ENCODE measurements around the gene CDC25C. TPM values are rescaled to one million over a fixed set of nuclear protein-coding genes. Genes with fewer than 3 reads are reported as not detected.

CDC25C gene
- polyA plus RNA-seq, 6 donors from 2014 or later = 0.48 TPM; not detected in 5

GRCh38 chr5:138353560-138354080, 22.0 kb upstream of the CDC25C start:
- Mint-ChIP-seq H3K4me1 (peaks cover 41 to 60% (median 49%) of the 10 kb centered on the region in 3 donors), H3K9me3 (peaks cover 0 to 7% (median 4%) of the 10 kb centered on the region in 7 donors), H3K27me3 (no peaks in the 10 kb centered on the region), H3K4me3 (peak overlapping the region; percentile 92 to 99 (median 94)), H3K27ac (peak overlapping the region; percentile 91 to 97 (median 94)), H3K36me3 (peaks cover 5% of the 10 kb centered on the region in 2 donors)
- ATAC-seq (ENCODE audit: low read depth in 2 of 2) = no peak
- DNase-seq = no peak

GRCh38 chr5:138352722-138353559, 21.3 kb upstream of the CDC25C start:
- DNase-seq (peak; percentile 76), ATAC-seq (ENCODE audit: low read depth in 2 of 2) (peak; percentile 60 to 64)
- Mint-ChIP-seq H3K36me3 (peaks cover 5 to 7% of the 10 kb centered on the region in 2 donors), H3K9me3 (peaks cover 0 to 7% (median 4%) of the 10 kb centered on the region in 7 donors), H3K4me3 (peak overlapping the region; percentile 92 to 99 (median 94)), H3K27ac (peak overlapping the region; percentile 91 to 97 (median 94)), H3K27me3 (no peaks in the 10 kb centered on the region), H3K4me1 (peaks cover 41 to 59% (median 51%) of the 10 kb centered on the region in 3 donors)

GRCh38 chr5:138352071-138352721, 20.6 kb upstream of the CDC25C start, which contains the start of gene KDM3B:
Gene KDM3B, plus strand, starts transcription at chr5:138352685. Its CDS starts 111 bp downstream, at chr5:138352796.
- Mint-ChIP-seq H3K36me3 (peaks cover 5 to 12% of the 10 kb centered on the region in 2 donors), H3K9me3 (peaks cover 0 to 7% (median 4%) of the 10 kb centered on the region in 7 donors), H3K27ac (peak within 1 kb of the TSS; percentile 91 to 97 (median 96)), H3K27me3 (no peaks in the 10 kb centered on the region), H3K4me1 (peaks cover 44 to 58% (median 51%) of the 10 kb centered on the region in 3 donors), H3K4me3 (peak within 1 kb of the TSS; percentile 92 to 99 (median 94))
- peak; percentile 96 for DNase-seq
- peak; percentile 68 to 74 for ATAC-seq (ENCODE audit: low read depth in 2 of 2)

- peak overlapping the region; percentile 80 to 91 (median 86) for H3K4me3 Mint-ChIP-seq
- peak overlapping the region in 3 of 6 donors; percentile 76 to 89 (median 82) for H3K27ac Mint-ChIP-seq
- H3K36me3 Mint-ChIP-seq = peaks cover 5 to 12% of the 10 kb centered on the region in 2 donors
- H3K4me1 Mint-ChIP-seq = peaks cover 44 to 52% (median 46%) of the 10 kb centered on the region in 3 donors
- H3K27me3 Mint-ChIP-seq = no peaks in the 10 kb centered on the region
- H3K9me3 Mint-ChIP-seq = peaks cover 0 to 7% (median 4%) of the 10 kb centered on the region in 7 donors
- ATAC-seq (ENCODE audit: low read depth in 2 of 2) (no peak), DNase-seq (no peak)
Measured at GRCh38 chr5:138351517-138351916, 19.9 kb upstream of the CDC25C start.

GRCh38 chr5:138351056-138351455, 19.5 kb upstream of the CDC25C start:
- Mint-ChIP-seq H3K4me3 (peak overlapping the region in 1 of 8 donors; percentile 86), H3K4me1 (peaks cover 42 to 48% (median 44%) of the 10 kb centered on the region in 3 donors), H3K36me3 (peaks cover 5 to 14% of the 10 kb centered on the region in 2 donors), H3K27me3 (no peaks in the 10 kb centered on the region), H3K27ac (no peak overlapping the region), H3K9me3 (peaks cover 0 to 7% (median 4%) of the 10 kb centered on the region in 7 donors)
- ATAC-seq (ENCODE audit: low read depth in 2 of 2) (no peak), DNase-seq (no peak)

GRCh38 chr5:138350563-138350890, 18.9 kb upstream of the CDC25C start:
- Mint-ChIP-seq H3K4me3 (peak overlapping the region in 5 of 8 donors; percentile 39 to 86 (median 59)), H3K4me1 (peaks cover 37 to 42% (median 40%) of the 10 kb centered on the region in 3 donors)

GRCh38 chr5:138349852-138350562, 18.4 kb upstream of the CDC25C start:
- peak overlapping the region in 4 of 6 donors; percentile 11 to 81 (median 36) for H3K27ac Mint-ChIP-seq
- H3K4me3 Mint-ChIP-seq = peak overlapping the region in 4 of 8 donors; percentile 32 to 86 (median 62)
- H3K36me3 Mint-ChIP-seq = peaks cover 9 to 20% of the 10 kb centered on the region in 2 donors
- no peak for ATAC-seq (ENCODE audit: low read depth in 2 of 2)
- H3K27me3 Mint-ChIP-seq = no peaks in the 10 kb centered on the region
- H3K4me1 Mint-ChIP-seq = peaks cover 31 to 37% (median 34%) of the 10 kb centered on the region in 3 donors
- peaks cover 0 to 7% (median 4%) of the 10 kb centered on the region in 7 donors for H3K9me3 Mint-ChIP-seq
- DNase-seq = no peak

More at GRCh38 chr5:138350563-138350890, 18.9 kb upstream of the CDC25C start:
- H3K36me3 Mint-ChIP-seq = peaks cover 10 to 19% of the 10 kb centered on the region in 2 donors
- H3K9me3 Mint-ChIP-seq = peaks cover 0 to 7% (median 4%) of the 10 kb centered on the region in 7 donors
- no peaks in the 10 kb centered on the region for H3K27me3 Mint-ChIP-seq
- no peak for ATAC-seq (ENCODE audit: low read depth in 2 of 2)
- DNase-seq = no peak
- H3K27ac Mint-ChIP-seq = peak overlapping the region in 4 of 6 donors; percentile 11 to 84 (median 46)

GRCh38 chr5:138346889-138347288, 15.3 kb upstream of the CDC25C start:
- Mint-ChIP-seq H3K4me3 (no peak overlapping the region), H3K36me3 (peaks cover 5 to 15% of the 10 kb centered on the region in 2 donors), H3K27ac (peak overlapping the region in 1 of 6 donors; percentile 83), H3K27me3 (no peaks in the 10 kb centered on the region), H3K4me1 (peaks cover 14 to 18% (median 16%) of the 10 kb centered on the region in 3 donors), H3K9me3 (peaks cover 0 to 3% (median 2%) of the 10 kb centered on the region in 7 donors)
- ATAC-seq (ENCODE audit: low read depth in 2 of 2) = no peak
- DNase-seq = no peak

- Mint-ChIP-seq H3K27ac (peak overlapping the region in 2 of 6 donors; percentile 4 to 37), H3K9me3 (no peaks in the 10 kb centered on the region), H3K27me3 (no peaks in the 10 kb centered on the region), H3K4me3 (no peak overlapping the region), H3K4me1 (peaks cover 19 to 21% (median 19%) of the 10 kb centered on the region in 3 donors), H3K36me3 (peaks cover 14 to 15% of the 10 kb centered on the region in 2 donors)
- ATAC-seq (ENCODE audit: low read depth in 2 of 2) = no peak
- DNase-seq = no peak
Measured at GRCh38 chr5:138344887-138345622, 13.5 kb upstream of the CDC25C start.

GRCh38 chr5:138340008-138340407, 8.4 kb upstream of the CDC25C start:
- DNase-seq (no peak), ATAC-seq (ENCODE audit: low read depth in 2 of 2) (no peak)
- H3K36me3 Mint-ChIP-seq = peaks cover 0 to 9% of the 10 kb centered on the region in 2 donors
- peak overlapping the region in 3 of 6 donors; percentile 84 to 100 (median 99) for H3K27ac Mint-ChIP-seq
- no peaks in the 10 kb centered on the region for H3K27me3 Mint-ChIP-seq
- no peaks in the 10 kb centered on the region for H3K9me3 Mint-ChIP-seq
- peak overlapping the region; percentile 81 to 99 (median 94) for H3K4me3 Mint-ChIP-seq
- peaks cover 35 to 37% (median 36%) of the 10 kb centered on the region in 3 donors for H3K4me1 Mint-ChIP-seq

- ATAC-seq (ENCODE audit: low read depth in 2 of 2) (no peak), DNase-seq (peak; percentile 18)
- peak overlapping the region; percentile 91 to 100 (median 94) for H3K27ac Mint-ChIP-seq
- H3K9me3 Mint-ChIP-seq = no peaks in the 10 kb centered on the region
- H3K36me3 Mint-ChIP-seq = peaks cover 0 to 9% of the 10 kb centered on the region in 2 donors
- H3K27me3 Mint-ChIP-seq = no peaks in the 10 kb centered on the region
- H3K4me3 Mint-ChIP-seq = peak overlapping the region; percentile 81 to 99 (median 94)
- peaks cover 35 to 37% (median 36%) of the 10 kb centered on the region in 3 donors for H3K4me1 Mint-ChIP-seq
Measured at GRCh38 chr5:138339464-138339863, 7.9 kb upstream of the CDC25C start.

- DNase-seq = peak; percentile 8
- Mint-ChIP-seq H3K27me3 (no peaks in the 10 kb centered on the region), H3K36me3 (peaks cover 0 to 9% of the 10 kb centered on the region in 2 donors), H3K4me1 (peaks cover 35 to 37% (median 36%) of the 10 kb centered on the region in 3 donors), H3K4me3 (peak overlapping the region; percentile 81 to 99 (median 94)), H3K9me3 (no peaks in the 10 kb centered on the region), H3K27ac (peak overlapping the region; percentile 91 to 100 (median 94))
- no peak for ATAC-seq (ENCODE audit: low read depth in 2 of 2)
Measured at GRCh38 chr5:138339091-138339456, 7.5 kb upstream of the CDC25C start.

Measured in naive B cell (primary cell).